ENCODE measurements around the gene TMEM234.

TMEM234 gene

DNA sequence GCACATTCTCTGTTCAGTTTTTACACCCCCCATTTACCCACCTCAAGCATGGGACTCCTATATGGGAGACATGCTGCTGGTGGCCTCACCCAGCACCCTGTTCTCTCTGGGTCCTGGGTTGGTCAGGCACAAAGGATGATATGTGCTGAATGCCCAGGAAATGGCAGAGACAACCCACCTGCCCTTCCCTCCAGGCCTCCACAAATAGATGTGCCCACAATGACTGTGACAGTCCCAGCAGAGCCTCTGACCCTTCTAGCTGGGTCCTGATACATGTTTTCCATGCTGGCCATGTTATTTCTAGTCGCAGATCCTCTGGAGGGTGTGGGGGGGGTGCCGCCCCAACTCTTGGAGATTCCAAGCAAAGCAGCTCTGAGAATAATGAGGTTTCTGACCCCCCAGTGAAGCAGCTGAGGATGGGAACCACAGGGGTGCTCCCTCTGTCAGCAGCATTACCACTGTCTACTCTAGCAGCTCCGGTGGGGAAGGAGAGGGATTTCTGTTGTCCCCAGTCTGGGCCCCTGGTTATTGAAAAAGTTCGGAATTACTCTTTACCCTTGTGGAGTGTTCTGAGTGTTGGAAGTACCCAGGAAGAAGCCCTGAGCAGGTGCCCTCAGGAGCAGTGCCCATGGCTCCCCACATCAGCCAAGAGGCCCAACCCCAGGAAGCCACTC lies 23.0 kb downstream of the TMEM234 start:
- no peak for DNase-seq

DNA sequence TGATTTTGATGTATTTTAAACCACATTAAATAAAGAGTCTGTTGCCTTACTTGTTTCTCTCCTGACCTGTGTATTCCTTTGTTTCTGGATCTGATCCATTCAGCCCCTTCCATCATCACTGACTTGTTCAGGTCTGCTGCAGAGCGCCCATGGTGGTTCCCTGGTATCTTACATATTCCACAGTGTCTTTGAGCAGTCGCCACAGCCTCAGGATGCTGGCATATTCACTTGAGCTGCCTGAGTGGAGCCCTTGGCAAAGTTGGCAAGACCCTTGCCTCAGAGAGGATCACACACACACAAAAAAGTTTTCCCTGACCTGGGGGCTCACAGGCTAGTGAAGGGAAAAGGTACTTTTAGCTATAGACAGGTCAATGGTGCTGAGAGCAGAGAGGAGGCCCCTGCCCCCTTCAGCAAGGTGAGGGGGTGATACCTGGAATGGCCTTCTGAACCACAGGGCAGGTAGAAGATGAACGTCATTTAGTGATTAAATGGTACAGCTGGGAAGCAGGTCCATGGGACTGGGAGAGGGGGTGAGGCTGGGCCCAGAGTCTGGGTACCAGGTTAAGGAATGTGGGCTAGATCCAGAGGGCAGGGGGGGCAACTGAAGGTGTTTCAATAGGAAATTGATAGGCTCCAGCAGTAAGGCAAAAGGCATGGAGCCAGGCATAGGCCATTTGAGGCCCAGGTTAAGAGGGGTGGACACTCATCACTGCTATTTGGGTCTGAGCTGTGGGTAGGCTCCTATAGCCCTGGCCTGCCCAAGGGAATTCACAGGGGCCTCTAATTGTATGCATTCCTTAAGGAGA lies 23.7 kb downstream of the TMEM234 start:
- no peak for DNase-seq

DNA sequence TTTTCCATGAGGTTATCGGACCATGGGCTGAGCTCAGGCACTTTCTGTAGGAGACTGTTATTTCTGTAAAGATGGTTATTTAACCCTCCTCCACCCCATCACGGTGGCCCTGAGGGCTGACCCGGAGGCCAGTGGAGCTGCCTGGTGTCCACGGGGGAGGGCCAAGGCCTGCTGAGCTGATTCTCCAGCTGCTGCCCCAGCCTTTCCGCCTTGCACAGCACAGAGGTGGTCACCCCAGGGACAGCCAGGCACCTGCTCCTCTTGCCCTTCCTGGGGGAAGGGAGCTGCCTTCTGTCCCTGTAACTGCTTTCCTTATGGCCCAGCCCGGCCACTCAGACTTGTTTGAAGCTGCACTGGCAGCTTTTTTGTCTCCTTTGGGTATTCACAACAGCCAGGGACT lies 24.3 kb downstream of the TMEM234 start:
- DNase-seq = no peak

DNA sequence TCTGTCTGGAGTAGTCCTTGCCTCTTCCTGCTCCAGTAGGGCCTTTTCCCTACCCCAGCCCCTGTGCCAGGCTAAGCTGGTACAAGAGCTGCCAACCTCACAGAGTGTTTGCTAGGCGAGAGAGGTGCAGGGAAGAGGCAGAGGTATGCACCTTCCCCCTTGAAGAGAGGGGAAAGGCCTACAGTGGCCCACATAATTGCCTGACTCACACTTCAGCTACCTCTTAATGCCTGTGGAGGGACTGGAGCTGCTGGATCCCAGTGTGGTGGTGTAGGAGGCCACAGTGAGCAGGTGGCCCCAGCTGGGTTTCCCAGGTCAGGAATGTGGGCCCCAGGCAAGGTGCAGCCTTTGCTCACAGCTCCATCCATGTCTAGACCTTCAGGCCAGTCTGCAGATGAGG lies 25.1 kb downstream of the TMEM234 start:
- DNase-seq = no peak

DNA sequence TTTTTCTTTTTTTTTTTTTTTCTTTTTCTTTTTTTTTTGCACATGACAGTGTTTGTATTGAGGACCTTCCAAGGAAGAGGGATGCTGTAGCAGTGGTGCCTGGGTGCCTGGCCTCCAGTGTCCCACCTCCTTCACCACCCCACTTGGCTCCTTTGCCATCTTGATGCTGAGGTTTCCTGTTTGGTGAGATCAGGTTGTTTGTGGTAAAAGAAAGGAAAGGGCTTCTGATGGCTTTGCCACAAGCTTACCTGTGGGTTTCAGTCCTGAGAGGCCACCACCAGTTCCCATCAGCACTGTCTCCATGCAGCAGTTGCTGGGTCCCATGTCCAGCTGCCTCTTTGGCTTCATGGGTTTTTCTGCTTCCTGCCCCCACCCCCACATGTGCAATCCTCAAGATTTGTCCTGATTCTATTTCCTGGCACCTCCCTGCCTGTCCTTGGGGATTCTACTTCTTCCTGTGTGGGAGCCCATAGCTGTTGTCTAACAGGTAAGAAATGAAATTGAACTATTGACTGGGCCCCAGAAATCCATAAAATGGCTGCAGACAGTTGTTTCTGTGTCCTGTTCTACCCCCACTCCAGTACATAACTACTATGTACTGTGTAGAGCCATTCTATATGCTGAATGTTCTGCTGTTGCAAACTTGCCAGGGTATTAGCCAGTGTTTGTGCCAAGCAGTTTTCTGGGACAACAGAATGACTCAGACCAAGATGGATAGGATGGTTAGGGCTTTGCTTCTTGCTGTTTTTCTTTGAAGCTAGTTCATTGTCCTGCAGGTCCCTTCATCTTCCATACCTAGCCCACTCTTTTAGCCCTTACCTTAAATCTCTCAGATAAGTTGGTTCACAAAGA lies 26.0 kb downstream of the TMEM234 start:
- no peak for DNase-seq

DNA sequence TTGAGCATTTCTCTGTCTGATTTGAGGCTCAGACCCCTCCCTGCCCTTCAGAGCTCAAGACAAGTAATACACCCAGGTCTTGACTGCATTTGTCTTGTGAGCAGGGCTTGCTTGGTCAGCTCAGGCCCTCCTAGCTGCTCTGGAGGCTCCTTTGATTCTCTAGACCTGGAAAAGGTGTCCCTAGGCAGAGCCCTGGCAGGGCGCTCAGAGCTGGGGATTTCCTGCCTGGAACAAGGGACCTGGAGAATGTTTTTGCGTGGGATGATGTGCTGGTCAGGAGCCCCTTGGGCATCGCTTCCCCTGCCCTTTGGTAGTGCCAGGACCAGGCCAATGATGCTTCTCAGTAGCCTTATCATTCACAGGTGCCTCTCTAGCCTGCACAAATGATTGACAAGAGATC lies 26.6 kb downstream of the TMEM234 start:
- no peak for DNase-seq

DNA sequence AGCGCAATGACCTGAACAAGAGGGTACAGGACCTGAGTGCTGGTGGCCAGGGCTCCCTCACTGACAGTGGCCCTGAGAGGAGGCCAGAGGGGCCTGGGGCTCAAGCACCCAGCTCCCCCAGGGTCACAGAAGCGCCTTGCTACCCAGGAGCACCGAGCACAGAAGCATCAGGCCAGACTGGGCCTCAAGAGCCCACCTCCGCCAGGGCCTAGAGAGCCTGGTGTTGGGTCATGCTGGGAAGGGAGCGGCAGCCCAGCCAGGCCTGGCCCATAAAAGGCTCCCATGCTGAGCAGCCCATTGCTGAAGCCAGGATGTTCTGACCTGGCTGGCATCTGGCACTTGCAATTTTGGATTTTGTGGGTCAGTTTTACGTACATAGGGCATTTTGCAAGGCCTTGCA lies 27.2 kb downstream of the TMEM234 start:
- DNase-seq = no peak

DNA sequence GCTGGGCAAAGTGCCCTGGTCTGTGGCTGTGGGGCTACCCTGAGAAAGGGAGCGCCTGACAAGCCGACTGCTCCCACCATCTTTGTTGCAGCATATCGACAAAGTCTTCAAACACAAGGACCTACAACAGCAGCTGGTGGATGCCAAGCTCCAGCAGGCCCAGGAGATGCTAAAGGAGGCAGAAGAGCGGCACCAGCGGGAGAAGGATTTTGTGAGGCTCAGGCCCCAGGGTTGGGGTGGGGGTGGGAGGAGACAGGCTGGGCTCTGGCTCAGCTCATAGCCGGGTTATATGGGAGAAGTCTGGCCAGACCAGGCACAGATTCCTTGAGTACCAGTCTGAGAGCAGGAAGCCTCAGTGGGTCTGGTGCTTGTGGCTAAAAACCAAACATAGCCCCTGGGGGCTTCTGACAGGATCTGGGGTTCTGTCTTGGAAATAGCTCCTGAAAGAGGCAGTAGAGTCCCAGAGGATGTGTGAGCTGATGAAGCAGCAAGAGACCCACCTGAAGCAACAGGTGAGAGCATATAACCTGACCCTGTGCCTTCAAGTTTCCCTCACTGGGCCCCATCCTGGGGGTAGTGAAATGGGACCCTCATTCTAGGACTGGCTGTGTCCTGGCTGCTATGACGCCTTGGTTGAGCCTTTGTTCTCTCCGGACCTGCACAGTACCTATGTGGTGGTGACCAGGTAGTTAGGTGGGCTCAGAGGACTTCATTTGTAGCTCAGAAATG lies 29.8 kb downstream of the TMEM234 start:
- DNase-seq = no peak

DNA sequence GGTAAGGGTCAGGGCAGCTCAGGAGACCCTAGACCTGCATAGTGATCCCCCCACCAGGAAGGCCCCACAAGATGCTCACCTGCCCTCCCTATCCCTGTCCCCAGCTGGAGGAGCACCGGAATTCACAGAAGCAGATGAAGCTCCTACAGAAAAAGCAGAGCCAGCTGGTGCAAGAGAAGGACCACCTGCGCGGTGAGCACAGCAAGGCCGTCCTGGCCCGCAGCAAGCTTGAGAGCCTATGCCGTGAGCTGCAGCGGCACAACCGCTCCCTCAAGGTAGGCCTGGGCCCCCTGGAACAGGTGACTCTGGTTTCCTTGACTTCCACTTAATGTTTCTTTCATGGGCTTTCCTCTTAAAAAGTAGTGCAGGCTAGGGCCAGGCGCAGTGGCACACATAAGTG lies 34.3 kb downstream of the TMEM234 start:
- DNase-seq = no peak

DNA sequence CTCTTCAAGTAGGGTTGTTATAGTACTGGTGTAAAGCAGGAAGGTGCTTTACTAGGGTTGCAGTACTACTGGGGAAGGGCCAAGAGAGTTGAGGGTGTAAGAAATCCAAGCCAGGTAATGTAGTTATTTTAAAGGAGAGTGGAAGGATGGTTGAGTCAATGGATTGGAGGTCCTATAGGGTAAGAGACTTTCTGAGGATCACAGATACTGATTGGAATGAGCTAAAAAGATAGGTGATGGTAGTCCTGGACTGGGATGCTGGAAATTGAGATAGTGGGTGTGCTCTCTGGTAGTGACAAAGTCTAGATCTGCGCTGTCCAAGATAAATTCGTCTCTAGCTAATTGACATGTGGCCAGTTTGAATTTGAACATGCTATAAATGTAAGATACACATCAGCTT lies 35.7 kb downstream of the TMEM234 start:
- no peak for DNase-seq

DNA sequence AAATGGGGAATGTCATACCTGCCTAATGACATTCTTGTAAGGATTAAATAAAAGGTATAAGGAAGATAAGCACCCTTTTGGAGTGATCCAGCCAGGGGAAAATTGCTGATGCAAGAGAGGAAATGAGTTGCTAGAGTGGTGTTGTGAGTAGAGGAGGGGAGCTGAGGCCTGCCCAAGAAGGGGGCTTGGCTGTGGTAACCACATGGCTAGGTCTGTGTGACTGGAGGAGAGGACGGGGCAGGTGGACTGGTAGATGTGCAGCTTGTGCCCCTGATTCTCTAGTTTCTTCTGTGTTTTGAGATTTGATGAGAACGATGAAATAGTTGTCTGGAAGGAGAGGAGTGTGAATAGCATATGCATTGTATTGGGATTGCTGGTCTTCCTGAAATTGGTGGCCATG lies 36.1 kb downstream of the TMEM234 start:
- DNase-seq = no peak

DNA sequence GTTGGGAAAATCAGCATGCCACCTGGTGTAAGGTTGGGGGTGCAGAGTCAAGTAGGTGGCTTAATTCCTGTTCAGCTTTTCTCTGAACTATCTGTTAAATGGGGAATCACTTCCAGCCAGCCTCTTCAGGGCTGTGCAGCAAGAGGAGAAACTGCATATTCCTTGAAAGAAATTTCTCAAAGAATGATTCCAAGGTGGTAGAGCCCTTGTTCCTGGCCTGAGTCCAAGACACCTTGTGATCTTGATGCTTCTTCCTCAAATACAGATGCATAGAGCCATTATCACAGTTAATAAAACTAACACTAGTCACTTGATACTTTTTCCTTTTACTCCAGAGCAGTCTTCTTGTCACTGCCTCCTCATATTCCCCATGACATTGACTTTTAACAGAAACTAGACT lies 37.5 kb downstream of the TMEM234 start:
- DNase-seq = no peak

DNA sequence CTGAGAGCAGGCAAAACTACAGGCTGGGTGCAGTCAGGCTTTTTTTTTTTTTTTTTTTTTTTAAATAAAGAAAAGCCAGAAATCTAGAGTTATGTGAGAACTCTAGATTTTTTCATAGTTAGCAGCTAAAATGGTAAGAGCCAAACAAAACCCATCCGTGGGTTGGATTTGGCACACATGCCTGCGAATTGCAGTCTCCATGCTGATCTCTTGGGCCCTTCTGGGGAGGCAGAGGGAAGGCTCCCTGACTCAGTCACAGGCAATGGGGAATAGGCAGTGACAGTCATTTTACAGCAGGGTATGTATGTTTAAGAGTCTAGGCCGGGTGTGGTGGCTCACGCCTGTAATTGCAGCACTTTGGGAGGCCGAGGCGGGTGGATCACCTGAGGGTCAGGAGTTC lies 40.1 kb downstream of the TMEM234 start:
- no peak for DNase-seq

DNA sequence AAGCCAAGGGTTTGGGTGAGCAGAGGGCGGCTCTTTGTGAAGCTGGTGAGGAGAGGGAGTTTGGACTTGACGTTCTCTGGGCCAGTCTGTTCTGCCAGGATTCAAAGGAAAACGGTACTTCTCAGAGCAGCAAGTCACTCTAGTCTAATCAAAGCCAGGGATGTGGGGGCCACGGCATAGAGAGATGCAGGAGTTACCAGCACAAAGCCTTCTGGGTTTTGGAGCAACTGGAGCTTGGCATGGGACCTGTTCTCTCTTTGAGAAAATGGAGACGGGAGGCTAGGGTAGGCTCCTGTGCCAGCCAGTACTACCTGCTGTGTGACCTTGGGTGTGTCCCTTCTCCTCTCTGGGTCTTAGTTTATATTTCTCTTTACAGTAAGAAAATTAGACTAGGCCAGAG lies 40.6 kb downstream of the TMEM234 start:
- no peak for DNase-seq

DNA sequence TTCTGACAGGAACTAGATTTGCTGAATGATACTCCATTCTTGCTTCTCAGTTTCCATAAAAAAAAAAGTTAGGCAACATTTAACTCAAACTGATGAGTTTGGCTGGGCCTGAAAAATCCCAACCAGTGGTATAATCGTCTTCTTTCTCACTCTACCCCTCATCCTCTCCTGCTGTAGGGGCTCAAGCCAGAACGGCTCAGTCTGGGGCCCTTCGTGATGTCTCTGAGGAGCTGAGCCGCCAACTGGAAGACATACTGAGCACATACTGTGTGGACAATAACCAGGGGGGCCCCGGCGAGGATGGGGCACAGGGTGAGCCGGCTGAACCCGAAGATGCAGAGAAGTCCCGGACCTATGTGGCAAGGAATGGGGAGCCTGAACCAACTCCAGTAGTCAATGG lies 41.1 kb downstream of the TMEM234 start:
- DNase-seq = no peak

DNA sequence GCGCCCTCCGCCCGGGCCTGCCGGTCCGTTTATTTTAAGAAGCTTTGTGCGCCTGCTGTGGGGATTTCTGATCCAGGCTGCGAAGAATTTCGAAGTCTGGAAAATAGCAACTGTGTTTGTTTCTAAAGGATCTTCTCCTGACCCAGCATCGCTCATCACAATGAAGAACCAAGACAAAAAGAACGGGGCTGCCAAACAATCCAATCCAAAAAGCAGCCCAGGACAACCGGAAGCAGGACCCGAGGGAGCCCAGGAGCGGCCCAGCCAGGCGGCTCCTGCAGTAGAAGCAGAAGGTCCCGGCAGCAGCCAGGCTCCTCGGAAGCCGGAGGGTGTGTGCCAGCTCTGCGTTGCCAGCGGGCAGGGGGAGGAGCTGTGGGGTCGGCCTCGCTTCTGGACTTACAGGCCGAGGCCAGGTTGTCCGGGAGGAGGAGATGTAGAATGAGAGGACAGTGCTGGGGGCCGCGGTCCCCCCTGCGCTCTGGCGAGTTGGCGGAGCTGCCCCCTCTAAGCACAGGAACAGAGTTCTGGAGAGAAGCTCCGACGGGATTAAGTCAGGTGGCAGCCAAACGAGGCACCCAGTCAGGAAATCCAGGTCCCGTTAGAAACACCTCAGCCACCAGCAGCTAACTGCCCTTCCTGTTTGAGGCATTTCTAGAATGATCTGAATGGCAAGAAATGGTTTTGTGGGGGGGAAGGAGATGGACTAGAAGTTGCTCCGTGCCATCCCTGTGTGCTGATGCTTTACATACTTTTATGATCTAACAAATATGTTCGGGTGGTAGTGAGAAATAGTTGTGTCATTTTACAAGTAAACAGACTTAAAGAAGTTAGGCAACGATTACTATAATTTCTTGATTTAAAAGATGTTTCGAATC lies 41.7 kb downstream of the TMEM234 start:
- DNase-seq = peak; percentile 25 to 31

DNA sequence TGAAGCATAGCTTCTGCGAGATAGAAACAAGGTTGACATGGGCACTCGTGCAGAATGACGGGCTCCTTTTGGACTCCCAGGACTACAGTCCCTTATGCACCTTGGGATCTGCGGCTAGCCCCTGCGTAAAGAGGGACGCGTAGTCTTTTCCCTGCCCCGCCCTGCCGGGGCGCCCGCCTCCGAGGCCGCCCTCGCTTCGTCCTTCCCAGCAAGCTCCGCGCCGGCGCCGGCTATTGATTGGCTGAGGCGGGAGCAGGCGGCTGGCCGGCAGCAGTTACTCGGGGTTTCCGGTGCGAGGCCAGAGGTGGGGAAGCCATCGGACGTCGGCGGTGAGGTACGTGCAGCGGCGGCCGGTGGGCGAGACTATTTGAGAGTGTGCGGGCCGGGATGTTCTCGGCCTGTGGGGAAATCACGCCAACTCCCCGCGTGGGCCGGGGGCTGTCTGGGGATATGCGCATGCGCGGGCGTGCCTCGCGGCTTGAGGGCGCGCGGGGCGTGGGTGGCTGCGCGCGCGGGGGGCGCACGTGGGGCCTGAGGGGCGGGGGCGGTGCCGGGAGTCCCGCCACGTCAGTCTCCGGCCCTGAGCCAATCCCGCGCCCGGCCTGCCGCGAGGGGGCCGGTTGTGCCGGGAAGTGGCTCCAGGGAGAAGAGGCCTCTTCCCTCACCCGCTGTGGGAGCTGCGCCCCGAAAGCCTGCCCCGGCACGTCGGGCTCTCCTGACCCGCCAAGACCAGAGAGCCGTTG lies 42.5 kb downstream of the TMEM234 start, which contains the start of gene TXLNA:
Gene TXLNA, plus strand, starts transcription at position 233 of the 743 bp plus-strand sequence. CDS start 671 bp downstream, outside the sequence.
- peak; percentile 90 to 92 for DNase-seq

DNA sequence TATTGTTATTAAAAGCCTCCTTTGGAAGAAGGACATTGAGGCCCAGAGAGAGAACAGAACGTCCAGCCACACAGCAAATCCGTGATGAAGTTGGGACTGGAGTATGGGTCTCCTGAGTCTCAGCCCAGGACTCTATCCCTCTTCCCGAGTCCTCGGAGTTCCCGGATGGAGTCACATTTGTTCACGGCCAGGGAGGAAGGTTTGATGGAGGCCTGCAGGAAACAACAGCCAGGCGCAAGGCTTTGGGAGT lies 43.0 kb downstream of the TMEM234 start:
- DNase-seq = no peak

DNA sequence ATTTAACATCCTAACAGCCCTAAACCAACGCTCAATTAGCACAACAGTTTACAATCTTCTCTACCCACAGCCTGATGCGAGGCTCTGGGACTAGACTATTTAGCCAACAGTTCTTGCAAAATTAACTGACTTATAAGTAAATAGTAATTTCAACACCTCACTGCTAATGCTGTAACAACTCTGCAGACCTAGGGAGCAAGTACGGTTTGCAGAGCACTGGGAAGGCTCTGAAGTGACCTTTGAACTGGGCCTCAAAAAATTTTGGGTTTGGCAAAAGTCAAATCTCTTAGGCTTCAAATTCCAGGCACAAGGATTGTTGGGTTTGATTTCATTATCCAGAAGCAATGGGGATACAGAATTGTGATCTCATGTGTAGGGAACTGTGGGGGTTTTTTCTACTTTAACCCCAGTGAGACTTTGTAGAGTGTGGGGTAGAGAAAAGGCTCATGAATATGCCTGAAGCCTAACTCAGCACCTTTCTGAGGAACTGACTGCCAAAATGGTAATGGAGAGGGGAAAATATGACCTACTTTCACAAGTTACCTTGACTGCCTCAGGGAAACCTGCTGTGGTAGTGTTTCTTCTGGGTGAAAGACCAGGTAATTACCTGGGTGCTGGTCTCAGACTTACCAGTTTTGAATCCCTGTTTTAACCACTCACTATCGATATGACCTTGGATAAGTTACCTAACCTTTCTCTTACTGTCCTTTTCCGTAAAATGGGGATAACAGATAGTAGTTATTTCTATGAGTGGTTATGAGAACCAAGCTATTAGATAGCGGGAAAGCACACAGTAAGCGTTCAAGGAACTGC lies 43.6 kb downstream of the TMEM234 start:
- DNase-seq = peak; percentile 55 to 79

DNA sequence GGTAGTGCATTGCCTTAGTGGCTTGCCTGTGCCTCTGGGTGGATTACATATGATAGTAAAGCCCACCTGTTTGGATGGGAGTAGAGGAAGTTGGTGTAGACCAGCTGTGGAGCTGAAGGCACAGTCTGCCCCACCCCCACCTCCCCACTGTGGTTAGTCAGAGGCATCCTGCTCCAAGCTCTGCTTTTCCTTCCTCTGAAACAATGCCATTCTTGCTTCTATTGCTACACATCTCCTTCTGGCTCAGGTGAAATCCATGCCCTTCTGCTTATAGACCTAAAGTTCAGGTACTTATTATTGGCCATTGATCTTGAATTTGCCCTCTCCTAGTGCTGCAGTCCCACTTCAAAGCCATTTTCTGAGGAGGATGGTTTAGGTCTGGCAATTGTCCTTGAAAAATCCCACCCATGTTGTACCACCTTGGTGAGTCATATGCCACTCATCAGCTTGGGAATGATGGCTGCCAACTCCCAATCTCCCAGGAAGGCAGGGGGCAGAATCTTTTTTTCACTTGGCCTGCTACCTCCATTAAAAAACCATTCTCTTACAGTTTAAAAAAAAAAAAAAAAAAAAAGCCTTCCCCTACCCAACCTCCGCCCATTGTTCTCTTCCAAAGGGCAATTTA lies 49.4 kb downstream of the TMEM234 start:
- DNase-seq = no peak
